GM19035 (cell line): Measurements from ENCODE around the gene LAMTOR4.
"Not testable (repeated sequence)": the region's sequence is repeated elsewhere in the genome, so short reads cannot be mapped to it uniquely, and the experiment has no call there.

Experiments
- ATAC-seq: cut with Tn5 transposase; IDR thresholded peaks from one replicate; pipeline ENCODE4 v1.9.1; 2021; ENCODE audit not compliant: unreplicated experiment

The LAMTOR4 gene

GRCh38 chr7:100122067-100122466 is 26.7 kb upstream of the LAMTOR4 start:
- no peak for ATAC-seq

GRCh38 chr7:100122568-100122967 is 26.1 kb upstream of the LAMTOR4 start:
- ATAC-seq = no peak

- no peak for ATAC-seq
Measured at GRCh38 chr7:100124301-100125230, 24.2 kb upstream of the LAMTOR4 start.

DNA sequence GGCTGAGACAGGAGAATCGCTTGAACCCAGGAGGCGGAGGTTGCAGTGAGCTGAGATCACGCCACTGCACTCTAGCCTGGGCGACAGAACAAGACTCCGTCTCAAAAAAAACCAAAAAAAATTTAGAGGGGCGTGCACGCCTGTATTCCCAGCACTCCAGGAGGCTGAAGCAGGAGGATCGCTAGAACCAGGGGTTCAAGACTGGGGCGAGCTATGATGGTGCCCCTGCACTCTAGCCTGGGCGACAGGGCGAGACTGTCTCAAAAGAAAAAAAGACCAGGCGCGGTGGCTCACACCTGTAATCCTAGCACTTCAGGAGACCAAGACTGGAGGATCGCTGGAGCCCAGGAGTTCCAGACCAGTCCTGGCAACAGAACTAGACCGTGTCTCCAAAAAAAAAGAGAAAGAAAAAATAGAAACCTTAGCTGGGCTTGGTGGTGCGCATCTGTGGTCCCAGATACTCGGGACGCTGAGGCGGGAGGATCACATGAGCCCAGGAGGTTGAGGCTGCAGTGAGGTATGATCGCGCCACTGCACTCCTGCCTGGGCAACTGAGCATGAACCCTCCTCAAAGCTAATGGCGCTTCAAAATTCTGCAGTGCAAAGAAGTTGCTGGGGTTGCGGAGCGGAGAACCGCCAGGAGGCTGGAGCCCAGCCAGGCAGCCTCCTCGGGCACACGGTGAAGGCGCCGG is 22.3 kb upstream of the LAMTOR4 start:
- peak; percentile 33 for ATAC-seq

DNA sequence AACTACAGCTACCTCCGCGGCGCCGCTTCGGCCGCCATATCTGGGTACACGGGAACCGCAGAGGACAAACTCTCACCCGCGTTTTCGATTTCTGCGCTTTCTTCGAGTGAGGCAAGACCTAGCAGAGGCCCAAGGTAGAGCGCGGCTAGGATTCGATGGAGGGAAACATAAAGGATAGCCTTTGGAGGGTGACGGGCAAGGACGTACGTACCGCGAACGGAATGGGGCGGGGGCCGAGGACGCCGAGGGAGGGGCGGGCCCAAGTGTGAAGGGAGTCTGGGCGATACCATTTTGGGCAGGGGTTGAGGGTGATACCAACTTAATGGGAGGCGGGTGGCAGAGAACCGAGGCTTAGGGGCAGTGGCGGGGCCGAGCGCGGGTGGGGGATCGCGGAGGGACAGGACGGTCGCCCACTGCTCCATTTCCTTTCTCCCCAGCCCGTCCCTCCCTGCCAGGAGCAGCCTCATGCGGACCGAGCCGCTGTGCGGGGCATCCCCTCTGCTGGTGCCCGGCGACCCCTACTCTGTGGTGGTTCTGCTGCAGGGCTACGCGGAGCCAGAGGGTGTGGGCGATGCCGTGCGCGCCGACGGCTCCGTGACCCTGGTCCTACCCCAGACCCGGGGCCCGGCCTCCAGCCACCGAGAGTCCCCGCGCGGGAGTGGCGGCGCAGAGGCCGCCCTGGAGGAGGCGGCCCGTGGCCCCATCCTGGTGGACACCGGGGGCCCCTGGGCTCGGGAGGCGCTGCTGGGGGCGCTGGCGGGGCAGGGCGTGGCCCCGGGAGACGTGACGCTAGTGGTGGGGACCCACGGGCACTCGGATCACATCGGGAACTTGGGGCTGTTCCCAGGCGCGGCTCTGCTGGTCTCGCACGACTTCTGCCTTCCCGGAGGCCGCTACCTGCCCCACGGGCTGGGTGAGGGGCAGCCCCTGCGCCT is 21.5 kb upstream of the LAMTOR4 start, which contains the start of gene MBLAC1:
Gene MBLAC1 (plus strand): TSS at position 37 of the 935 bp plus-strand sequence. CDS start 429 bp downstream, at position 466.
- peak; percentile 66 for ATAC-seq

DNA sequence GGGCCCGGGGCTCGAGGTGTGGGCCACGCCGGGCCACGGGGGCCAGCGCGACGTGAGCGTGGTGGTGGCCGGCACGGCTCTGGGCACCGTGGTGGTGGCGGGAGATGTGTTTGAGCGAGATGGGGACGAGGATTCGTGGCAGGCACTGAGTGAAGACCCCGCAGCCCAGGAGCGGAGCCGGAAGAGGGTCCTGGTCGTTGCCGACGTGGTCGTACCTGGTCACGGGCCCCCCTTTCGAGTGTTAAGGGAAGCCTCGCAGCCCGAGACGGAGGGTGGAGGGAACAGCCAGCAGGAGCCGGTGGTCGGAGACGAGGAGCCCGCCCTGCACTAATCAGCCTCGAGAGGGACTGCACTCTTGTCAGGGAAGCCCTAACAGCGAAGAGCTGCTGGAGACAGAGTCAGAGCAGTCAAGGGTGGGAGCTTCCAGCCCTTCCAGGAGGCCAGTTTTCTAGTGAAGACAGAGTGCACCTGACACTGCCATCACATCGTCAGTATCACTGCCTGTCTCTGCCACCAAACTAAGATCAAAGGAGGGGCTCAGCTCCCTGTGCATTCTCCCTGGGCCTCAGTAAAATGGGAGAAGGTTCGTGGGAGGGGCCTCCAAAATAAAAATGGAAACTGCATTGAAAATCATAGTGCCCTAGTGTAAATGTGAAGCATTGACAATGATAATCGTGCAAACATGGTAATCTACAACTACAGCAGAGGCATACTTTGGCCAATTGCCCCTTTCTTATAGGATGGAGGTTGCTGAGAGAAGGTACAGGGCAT is 20.7 kb upstream of the LAMTOR4 start:
- no peak for ATAC-seq

DNA sequence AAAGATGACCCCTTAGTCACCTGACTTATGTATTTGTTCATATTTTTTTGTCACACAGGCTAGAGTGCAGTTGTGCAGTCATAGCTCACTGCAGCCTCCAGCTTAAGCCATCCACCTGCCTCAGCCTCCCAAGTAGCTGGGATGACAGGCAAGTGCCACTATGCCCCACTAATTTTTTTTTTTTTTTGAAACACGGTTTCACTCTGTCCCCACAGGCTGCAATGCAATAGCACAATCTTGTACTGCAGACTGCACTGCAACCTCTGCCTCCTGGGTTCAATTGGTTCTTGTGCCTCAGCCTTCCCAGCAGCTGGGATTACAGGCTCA is 20.1 kb upstream of the LAMTOR4 start:
- no peak for ATAC-seq

DNA sequence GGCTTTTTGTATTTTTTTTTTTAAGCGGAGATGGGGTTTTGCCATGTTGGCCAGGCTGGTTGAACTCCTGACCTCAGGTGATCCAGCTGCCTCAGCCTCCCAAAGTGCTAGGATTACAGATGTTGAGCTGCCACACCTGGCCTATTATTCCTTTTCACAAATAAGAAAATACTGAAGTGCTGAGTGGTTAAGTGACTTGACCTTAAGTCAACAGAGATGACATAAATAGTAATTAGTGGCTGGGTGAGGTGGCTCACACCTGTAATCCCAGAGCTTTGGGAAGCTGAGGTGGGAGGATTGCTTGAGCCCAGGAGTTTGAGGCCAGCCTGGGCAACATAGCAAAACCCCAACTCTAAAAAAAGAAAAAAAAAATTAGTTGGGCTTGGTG is 18.5 kb upstream of the LAMTOR4 start:
- not testable (repeated sequence) for ATAC-seq

DNA sequence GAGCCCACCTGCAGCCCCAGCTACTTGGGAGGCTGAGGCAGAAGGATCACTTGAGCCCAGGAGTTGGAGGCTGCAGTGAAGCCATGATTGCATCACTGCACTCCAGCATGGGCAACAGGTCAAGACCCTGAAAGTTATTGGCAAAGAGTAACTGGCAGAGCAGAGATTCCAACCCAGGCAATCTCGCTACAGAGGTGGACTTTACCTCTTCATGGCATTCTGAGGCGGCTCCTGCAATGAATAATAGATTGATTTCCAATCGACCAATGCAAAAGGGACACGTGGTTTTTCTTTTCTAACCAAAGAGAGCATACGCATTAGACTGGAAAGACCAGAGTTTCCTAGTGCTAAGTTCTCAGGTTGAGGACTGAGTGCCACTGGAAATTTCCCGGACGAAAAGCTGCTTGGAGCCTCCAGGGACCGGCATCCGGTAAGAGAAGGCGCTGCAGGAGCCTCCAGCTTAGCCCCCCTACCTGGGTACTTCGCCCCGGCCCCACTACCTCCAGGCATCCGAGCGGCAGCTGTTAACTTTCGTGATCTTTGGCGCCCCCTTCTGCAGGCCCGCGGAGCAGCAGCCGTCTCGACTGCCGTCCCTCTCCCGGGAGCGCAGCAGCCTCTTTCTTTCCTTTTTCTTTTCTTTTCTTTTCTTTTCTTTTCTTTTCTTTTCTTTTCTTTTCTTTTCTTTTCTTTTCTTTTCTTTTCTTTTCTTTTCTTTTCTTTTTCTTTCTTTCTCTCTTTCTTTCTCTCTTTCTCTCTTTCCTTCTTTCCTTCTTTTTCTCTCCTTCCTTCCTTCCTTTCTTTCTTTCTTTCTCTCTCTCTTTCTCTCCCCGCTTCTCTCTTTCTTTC is 17.9 kb upstream of the LAMTOR4 start:
- no peak for ATAC-seq

- ATAC-seq = no peak
Measured at GRCh38 chr7:100132126-100132525, 16.6 kb upstream of the LAMTOR4 start.

GRCh38 chr7:100132697-100133151 is 16.0 kb upstream of the LAMTOR4 start:
- ATAC-seq = peak; percentile 72

- ATAC-seq = no peak
Measured at GRCh38 chr7:100137851-100138760, 10.6 kb upstream of the LAMTOR4 start.

DNA sequence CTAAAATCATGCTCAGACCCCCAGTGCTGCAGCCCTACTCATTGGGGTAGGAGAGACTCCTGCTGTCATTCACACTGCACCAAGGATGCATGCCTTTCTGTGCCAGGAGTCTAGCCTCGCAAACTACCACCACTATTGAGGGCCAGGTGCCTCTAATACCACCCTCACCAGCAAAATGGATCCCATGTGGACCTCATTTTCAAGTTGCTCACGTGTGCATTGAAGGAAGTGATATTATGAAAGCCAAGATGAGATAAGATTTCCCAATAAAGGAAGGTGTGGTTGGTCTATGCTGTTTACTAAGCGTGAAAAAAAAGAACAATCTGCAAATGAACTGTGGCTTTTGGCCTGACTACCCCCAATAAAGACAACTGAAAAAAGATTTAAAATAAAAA is 7.2 kb upstream of the LAMTOR4 start:
- ATAC-seq = no peak

- ATAC-seq = no peak
Measured at GRCh38 chr7:100142461-100142860, 6.3 kb upstream of the LAMTOR4 start.

DNA sequence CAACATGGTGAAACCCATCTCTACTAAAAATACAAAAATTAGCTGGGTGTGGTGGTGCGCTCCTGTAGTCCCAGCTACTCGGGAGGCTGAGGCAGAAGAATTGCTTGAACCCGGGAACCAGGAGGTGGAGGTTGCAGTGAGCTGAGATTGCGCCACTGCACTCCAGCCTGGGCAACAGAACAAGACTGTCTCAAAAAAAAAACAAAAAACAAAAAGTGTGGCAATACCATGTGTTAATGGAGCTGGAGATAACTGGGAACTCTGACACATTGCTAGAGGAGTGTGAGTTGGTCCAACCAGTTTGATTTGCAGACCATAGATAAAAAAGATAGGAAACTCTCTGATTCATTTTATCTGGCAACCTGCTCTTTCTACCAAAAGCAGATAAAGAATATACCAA is 2.4 kb upstream of the LAMTOR4 start:
- ATAC-seq = not testable (repeated sequence)

- ATAC-seq = no peak
Measured at GRCh38 chr7:100147278-100147677, 1.4 kb upstream of the LAMTOR4 start.

- peak; percentile 3 for ATAC-seq
Measured at GRCh38 chr7:100148225-100148558, 526 bp upstream of the LAMTOR4 start.

DNA sequence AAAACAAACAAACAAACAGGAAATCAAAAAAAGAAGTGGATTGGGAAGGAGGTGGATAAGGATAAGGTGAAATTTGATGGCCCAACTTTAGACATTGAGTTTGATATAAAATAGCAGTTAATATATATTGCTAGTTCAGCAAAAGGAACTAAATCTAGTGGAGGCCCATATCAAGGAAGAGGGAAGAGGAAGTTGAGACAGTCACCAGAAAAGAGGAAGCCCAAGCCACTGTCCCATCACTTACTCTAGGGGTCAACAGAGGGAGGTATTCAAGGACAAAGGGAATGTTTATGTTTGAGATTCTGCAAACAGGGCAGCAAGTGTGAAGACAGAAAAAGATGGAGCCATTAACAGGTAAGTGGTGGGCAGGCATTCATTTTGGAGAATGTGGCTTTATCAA is 3.7 kb downstream of the LAMTOR4 start:
- no peak for ATAC-seq
